Mammary epithelial cell (primary cell): Measurements from ENCODE around the gene C6orf89.

Experiments
- EZH2 ChIP-seq: IDR thresholded peaks from 2 replicates; pipeline ENCODE4 v1.6.1; 2012; ENCODE audit warnings: low read length, inconsistent platforms, borderline replicate concordance
- TF ChIP-seq, protein P1 (sequence below), 2 donors: IDR thresholded peaks in 1 of 2; conservative IDR thresholded peaks in 1 of 2; 2 replicates each; pipeline ENCODE4 v1.5.1; 2011 to 2012; ENCODE audit warnings: inconsistent platforms in 2 of 2, low read length in 2 of 2, mild to moderate bottlenecking in 2 of 2, control low read depth in 1 of 2, low read depth in 1 of 2; ENCODE audit not compliant: insufficient read depth in 1 of 2; ENCODE audit errors: extremely low read depth in 1 of 2

GRCh38 chr6:36840432-36841403, 45.0 kb upstream of the C6orf89 start:
- TF ChIP-seq, protein P1, sequence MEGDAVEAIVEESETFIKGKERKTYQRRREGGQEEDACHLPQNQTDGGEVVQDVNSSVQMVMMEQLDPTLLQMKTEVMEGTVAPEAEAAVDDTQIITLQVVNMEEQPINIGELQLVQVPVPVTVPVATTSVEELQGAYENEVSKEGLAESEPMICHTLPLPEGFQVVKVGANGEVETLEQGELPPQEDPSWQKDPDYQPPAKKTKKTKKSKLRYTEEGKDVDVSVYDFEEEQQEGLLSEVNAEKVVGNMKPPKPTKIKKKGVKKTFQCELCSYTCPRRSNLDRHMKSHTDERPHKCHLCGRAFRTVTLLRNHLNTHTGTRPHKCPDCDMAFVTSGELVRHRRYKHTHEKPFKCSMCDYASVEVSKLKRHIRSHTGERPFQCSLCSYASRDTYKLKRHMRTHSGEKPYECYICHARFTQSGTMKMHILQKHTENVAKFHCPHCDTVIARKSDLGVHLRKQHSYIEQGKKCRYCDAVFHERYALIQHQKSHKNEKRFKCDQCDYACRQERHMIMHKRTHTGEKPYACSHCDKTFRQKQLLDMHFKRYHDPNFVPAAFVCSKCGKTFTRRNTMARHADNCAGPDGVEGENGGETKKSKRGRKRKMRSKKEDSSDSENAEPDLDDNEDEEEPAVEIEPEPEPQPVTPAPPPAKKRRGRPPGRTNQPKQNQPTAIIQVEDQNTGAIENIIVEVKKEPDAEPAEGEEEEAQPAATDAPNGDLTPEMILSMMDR (conservative IDR thresholded peaks at IDR 0.05 in 1 of 2, IDR thresholded peaks at IDR 0.05 in 1 of 2; ENCODE audit: extremely low read depth in 1 of 2, insufficient read depth in 1 of 2, low read depth in 1 of 2, low read length in 2 of 2): no peak
- no peak for TF ChIP-seq EZH2
